HepG2 (cell line): ENCODE measurements around the gene ADGRD1. TPM values are rescaled to one million over a fixed set of nuclear protein-coding genes. Genes with fewer than 3 reads are reported as not detected.

Experiments
- ATAC-seq: fragments of 200-7000 bp; cut with Tn5 transposase; 3 replicates; pipeline ENCODE4 v1.9.1; 2020; ENCODE audit warnings: mild to moderate bottlenecking, moderate library complexity
- BruUV-seq: library from RNA; stranded (reverse); fragments of 400-500 nt; replicated peaks from 2 replicates; lab custom pipeline; 2021; lab: Mats Ljungman, UMichigan
- CTCF ChIA-PET: fragments of 300-600 bp; formaldehyde crosslinking; extraction: SDS; loops from one replicate; lab custom pipeline; 2021; ENCODE audit warnings: low total read pairs, inconsistent platforms, low intra/inter-chr PET ratio; lab: Yijun Ruan, JAX
- POLR2A ChIA-PET: fragments of 350-600 bp; sonication (Branson Sonifier 250); formaldehyde crosslinking; loops from one replicate; lab custom pipeline; 2020; ENCODE audit warnings: antibody characterized with exemption, inconsistent platforms; lab: Yijun Ruan, JAX
- DNase-seq: peaks from one replicate; pipeline ENCODE4 v3.0.0-alpha.2; 2015; ENCODE audit warnings: low spot score
- FAIRE-seq: peaks from 3 replicates; lab custom pipeline; 2011; peaks lifted over from hg19 to GRCh38; lab: Jason Lieb, UNC
- H2AFZ ChIP-seq: one replicate; pipeline ENCODE4 v1.6.1; 2011; ENCODE audit warnings: low read length, inconsistent platforms
- H3K27ac ChIP-seq: fragments of 300-600 bp; 3 replicates; pipeline ENCODE4 v1.8.0; 2011; ENCODE audit warnings: mixed run types, mild to moderate bottlenecking, mixed read lengths, low read length, inconsistent platforms; ENCODE audit not compliant: insufficient read depth; ENCODE audit errors: extremely low read length
- H3K27me3 ChIP-seq, 2 experiments: fragments of 200-600 bp in 1 of 2; 2 replicates in 1 of 2; 3 replicates in 1 of 2; pipeline versions ENCODE4 v1.6.0 to v1.8.0; 2011; ENCODE audit warnings: low read length in 2 of 2, mild to moderate bottlenecking in 2 of 2, moderate library complexity in 2 of 2, inconsistent platforms in 1 of 2; ENCODE audit not compliant: insufficient read depth in 2 of 2, control insufficient read depth in 1 of 2
- H3K36me3 ChIP-seq, 2 experiments: fragments of 200-600 bp in 1 of 2; replicated peaks in 1 of 2; 2 replicates in 1 of 2; 3 replicates in 1 of 2; pipeline versions ENCODE4 v1.5.1 to v1.8.0; 2011; ENCODE audit warnings: low read length in 2 of 2, inconsistent platforms in 1 of 2; ENCODE audit not compliant: insufficient read depth in 2 of 2, control insufficient read depth in 1 of 2
- H3K4me1 ChIP-seq: 2 replicates; pipeline ENCODE4 v1.5.1; 2012; ENCODE audit warnings: low read length, inconsistent platforms; ENCODE audit not compliant: insufficient read depth
- H3K4me2 ChIP-seq: 2 replicates; pipeline ENCODE4 v1.6.0; 2011; ENCODE audit warnings: low read depth, low read length, inconsistent platforms
- H3K4me3 ChIP-seq, 3 experiments: fragments of 200-600 bp in 1 of 3; sonication (generic), shearing (Covaris generic) in 1 of 3; replicated peaks in 1 of 3; 2 replicates each; pipeline ENCODE4 v1.5.1; 2011 to 2016; ENCODE audit warnings: low read length in 3 of 3, inconsistent platforms in 2 of 3, low read depth in 2 of 3, mild to moderate bottlenecking in 2 of 3, control low read depth in 1 of 3, mixed read lengths in 1 of 3; ENCODE audit not compliant: insufficient read depth in 1 of 3
- H3K79me2 ChIP-seq: one replicate; pipeline ENCODE4 v1.6.1; 2011; ENCODE audit warnings: low read length, inconsistent platforms; ENCODE audit not compliant: insufficient read depth
- H3K9ac ChIP-seq: 2 replicates; pipeline ENCODE4 v1.6.0; 2011; ENCODE audit warnings: mild to moderate bottlenecking, low read depth, low read length, inconsistent platforms; ENCODE audit not compliant: insufficient read depth
- H3K9me3 ChIP-seq: 2 replicates; pipeline ENCODE4 v1.5.1; 2012; ENCODE audit warnings: mild to moderate bottlenecking, low read length
- H4K20me1 ChIP-seq: 2 replicates; pipeline ENCODE4 v1.6.0; 2011; ENCODE audit warnings: inconsistent platforms, mild to moderate bottlenecking, low read length, moderate library complexity; ENCODE audit not compliant: insufficient read depth
- AFF4 ChIP-seq: sonication (generic); formaldehyde crosslinking; IDR thresholded peaks from 2 replicates; pipeline ENCODE4 v1.4.0; 2020; ENCODE audit warnings: missing genetic modification reagents
- FUBP1 ChIP-seq: sonication (generic); formaldehyde crosslinking; IDR thresholded peaks from 2 replicates; pipeline ENCODE4 v1.5.1; 2020; ENCODE audit warnings: missing genetic modification reagents, mild to moderate bottlenecking, borderline replicate concordance
- GTF3A ChIP-seq: sonication (generic); formaldehyde crosslinking; conservative IDR thresholded peaks from 2 replicates; pipeline ENCODE4 v1.4.0; 2020; ENCODE audit warnings: mild to moderate bottlenecking, missing genetic modification reagents
- JUND ChIP-seq: sonication (generic); formaldehyde crosslinking; IDR thresholded peaks from 2 replicates; pipeline ENCODE4 v1.8.0; 2022; ENCODE audit warnings: mild to moderate bottlenecking, missing genetic modification reagents
- NFIC ChIP-seq: IDR thresholded peaks from 2 replicates; pipeline ENCODE4 v1.6.1; 2012; ENCODE audit warnings: mild to moderate bottlenecking, low read length, inconsistent platforms
- SOX6 ChIP-seq, 2 experiments: fragments of 450-650 bp in 1 of 2; sonication (generic) in 1 of 2; formaldehyde crosslinking in 1 of 2; IDR thresholded peaks; 2 replicates each; pipeline versions ENCODE4 v1.4.0 to v1.6.1; 2017 to 2020; ENCODE audit warnings: antibody characterized with exemption in 1 of 2, mild to moderate bottlenecking in 1 of 2, missing genetic modification reagents in 1 of 2
- SRSF9 ChIP-seq: fragments of 200-400 bp; formaldehyde crosslinking; IDR thresholded peaks from 2 replicates; pipeline ENCODE4 v1.6.1; 2018; ENCODE audit warnings: borderline replicate concordance, mild to moderate bottlenecking, low read depth, low read length; ENCODE audit not compliant: insufficient read depth, poor library complexity, severe bottlenecking
- YEATS2 ChIP-seq: sonication (generic); formaldehyde crosslinking; IDR thresholded peaks from 2 replicates; pipeline ENCODE4 v1.4.0; 2020; ENCODE audit warnings: missing genetic modification reagents, borderline replicate concordance
- ZFP90 ChIP-seq: sonication (generic); formaldehyde crosslinking; IDR thresholded peaks from 2 replicates; pipeline ENCODE4 v1.8.0; 2022; ENCODE audit warnings: missing genetic modification reagents, mild to moderate bottlenecking, inconsistent platforms, borderline replicate concordance
- ZNF780A ChIP-seq: sonication (generic); formaldehyde crosslinking; IDR thresholded peaks from 2 replicates; pipeline ENCODE4 v1.8.0; 2022; ENCODE audit warnings: mild to moderate bottlenecking, missing genetic modification reagents, moderate library complexity
- ZNF784 ChIP-seq: sonication (generic); formaldehyde crosslinking; IDR thresholded peaks from 2 replicates; pipeline ENCODE4 v1.5.1; 2020; ENCODE audit warnings: missing genetic modification reagents, mild to moderate bottlenecking, borderline replicate concordance
- WGBS: methylation state at CpG from one replicate; pipeline ENCODE4 v1.1.6; 2017; ENCODE audit warnings: low lambda C conversion rate; 5-methylcytosine and 5-hydroxymethylcytosine counted together
- in situ Hi-C: cut with HindIII; loops from 2 replicates; pipeline ENCODE4 v1.10.0; 2017; ENCODE audit warnings: low pct_unique_long_range_greater_than_20kb; ENCODE audit not compliant: extremely low pct_ligation_motif_present
- intact Hi-C: fragments of 100-400 bp; cut with micrococcal nuclease; formaldehyde crosslinking; loops from one replicate; pipeline ENCODE4 v1.10.0; 2022; ENCODE audit not compliant: unreplicated experiment
- polyA plus RNA-seq, 8 experiments: library from polyadenylated mRNA; depleted of rRNA in 3 of 8; stranded (reverse) in 7 of 8; unstranded in 1 of 8; fragments of >200 nt; fragmentation: Illumina TruSeq in 4 of 8; extraction: Trizol in 4 of 8; gene quantifications; 2 replicates each; pipeline versions ENCODE4 v1.2.1 to v1.2.3, GENCODE V29; 2011 to 2016; ENCODE audit warnings: low read depth in 4 of 8, missing spikeins in 1 of 8, mixed read lengths in 1 of 8; ENCODE audit not compliant: insufficient read depth in 1 of 8
- total RNA-seq, 5 experiments: library from RNA; depleted of rRNA; stranded (reverse); fragments of >200 nt; fragmentation: Illumina TruSeq; extraction: Trizol; gene quantifications; 2 replicates each; pipeline ENCODE4 v1.2.3, GENCODE V29; 2016; ENCODE audit warnings: low read depth in 1 of 5
- TF ChIP-seq, protein P1 (sequence below): IDR thresholded peaks from 2 replicates; pipeline ENCODE4 v1.6.1; 2018; ENCODE audit warnings: missing genetic modification reagents, mild to moderate bottlenecking, missing compliant biosample characterization
- TF ChIP-seq, protein P2 (sequence below): sonication (generic); formaldehyde crosslinking; IDR thresholded peaks from 2 replicates; pipeline ENCODE4 v1.8.1; 2022; ENCODE audit warnings: mild to moderate bottlenecking, missing genetic modification reagents
- TF ChIP-seq, protein P3 (sequence below): IDR thresholded peaks from 2 replicates; pipeline ENCODE4 v1.6.1; 2016; ENCODE audit warnings: missing compliant biosample characterization, missing genetic modification reagents, borderline replicate concordance

ADGRD1 gene
- total and polyA plus RNA-seq, 2 of the 13 experiments (the other 11 are each of a cell fraction or from before 2014, with no cell fraction given): 0.46 to 12.4 TPM

DNA sequence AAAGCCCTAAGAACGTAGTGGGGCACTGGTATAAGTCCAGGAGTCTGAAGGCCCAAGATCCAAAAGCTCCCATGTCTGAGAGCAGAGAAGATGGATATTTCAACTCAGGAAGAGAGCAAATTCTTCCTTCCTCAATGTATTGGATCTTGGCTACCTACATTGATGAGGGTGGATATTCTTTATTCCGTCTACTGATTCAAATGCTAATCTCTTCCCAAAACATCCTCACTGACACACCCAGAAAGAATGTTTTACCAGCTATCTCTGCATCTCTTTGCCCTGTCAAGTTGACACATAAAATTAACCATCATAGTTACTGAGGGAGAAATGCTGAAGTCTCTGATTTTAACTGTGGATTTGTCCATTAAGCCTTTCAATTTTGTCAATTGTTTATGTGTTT lies 16.6 kb upstream of the ADGRD1 start:
- no peaks in the 10 kb centered on the region for H3K79me2 ChIP-seq
- CTCF ChIA-PET: no interaction called here
- H2AFZ ChIP-seq: no peak overlapping the region
- POLR2A ChIA-PET: no interaction called here
- H3K9ac ChIP-seq: no peak overlapping the region
- no TSS peak for BruUV-seq
- H4K20me1 ChIP-seq: no peaks in the 10 kb centered on the region
- H3K4me1 ChIP-seq: peaks cover 13% of the 10 kb centered on the region
- no peaks in the 10 kb centered on the region for H3K9me3 ChIP-seq
- in situ Hi-C loops: no loop called here
- no peak overlapping the region for H3K4me3 ChIP-seq
- H3K27me3 ChIP-seq: peaks cover 2 to 14% of the 10 kb centered on the region in 2 experiments; a peak in 3 of 5 replicates
- H3K36me3 ChIP-seq: no peaks in the 10 kb centered on the region
- no peak overlapping the region for H3K4me2 ChIP-seq
- 28% methylated on average over 2 of the region's 2 CpGs for WGBS
- no peak for FAIRE-seq
- intact Hi-C loops: no loop called here
- DNase-seq: no peak
- no peak for ATAC-seq
- H3K27ac ChIP-seq: no peak overlapping the region
- TF ChIP-seq, protein P1, sequence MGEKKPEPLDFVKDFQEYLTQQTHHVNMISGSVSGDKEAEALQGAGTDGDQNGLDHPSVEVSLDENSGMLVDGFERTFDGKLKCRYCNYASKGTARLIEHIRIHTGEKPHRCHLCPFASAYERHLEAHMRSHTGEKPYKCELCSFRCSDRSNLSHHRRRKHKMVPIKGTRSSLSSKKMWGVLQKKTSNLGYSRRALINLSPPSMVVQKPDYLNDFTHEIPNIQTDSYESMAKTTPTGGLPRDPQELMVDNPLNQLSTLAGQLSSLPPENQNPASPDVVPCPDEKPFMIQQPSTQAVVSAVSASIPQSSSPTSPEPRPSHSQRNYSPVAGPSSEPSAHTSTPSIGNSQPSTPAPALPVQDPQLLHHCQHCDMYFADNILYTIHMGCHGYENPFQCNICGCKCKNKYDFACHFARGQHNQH (CRISPR knock-in tag): no peak
- TF ChIP-seq YEATS2 (CRISPR knock-in tag): no peak
- TF ChIP-seq AFF4 (CRISPR knock-in tag): no peak
- no peak for TF ChIP-seq NFIC
- TF ChIP-seq JUND (CRISPR knock-in tag): no peak
- TF ChIP-seq SOX6 (IDR thresholded peaks at IDR 0.05): no peak
- TF ChIP-seq SOX6 (CRISPR knock-in tag; IDR thresholded peaks at IDR 0.05): no peak
- no peak for TF ChIP-seq FUBP1 (CRISPR knock-in tag)
- TF ChIP-seq, protein P2, sequence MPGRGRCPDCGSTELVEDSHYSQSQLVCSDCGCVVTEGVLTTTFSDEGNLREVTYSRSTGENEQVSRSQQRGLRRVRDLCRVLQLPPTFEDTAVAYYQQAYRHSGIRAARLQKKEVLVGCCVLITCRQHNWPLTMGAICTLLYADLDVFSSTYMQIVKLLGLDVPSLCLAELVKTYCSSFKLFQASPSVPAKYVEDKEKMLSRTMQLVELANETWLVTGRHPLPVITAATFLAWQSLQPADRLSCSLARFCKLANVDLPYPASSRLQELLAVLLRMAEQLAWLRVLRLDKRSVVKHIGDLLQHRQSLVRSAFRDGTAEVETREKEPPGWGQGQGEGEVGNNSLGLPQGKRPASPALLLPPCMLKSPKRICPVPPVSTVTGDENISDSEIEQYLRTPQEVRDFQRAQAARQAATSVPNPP: no peak
- no peak for TF ChIP-seq ZNF780A
- TF ChIP-seq GTF3A (CRISPR knock-in tag): no peak
- TF ChIP-seq, protein P3, sequence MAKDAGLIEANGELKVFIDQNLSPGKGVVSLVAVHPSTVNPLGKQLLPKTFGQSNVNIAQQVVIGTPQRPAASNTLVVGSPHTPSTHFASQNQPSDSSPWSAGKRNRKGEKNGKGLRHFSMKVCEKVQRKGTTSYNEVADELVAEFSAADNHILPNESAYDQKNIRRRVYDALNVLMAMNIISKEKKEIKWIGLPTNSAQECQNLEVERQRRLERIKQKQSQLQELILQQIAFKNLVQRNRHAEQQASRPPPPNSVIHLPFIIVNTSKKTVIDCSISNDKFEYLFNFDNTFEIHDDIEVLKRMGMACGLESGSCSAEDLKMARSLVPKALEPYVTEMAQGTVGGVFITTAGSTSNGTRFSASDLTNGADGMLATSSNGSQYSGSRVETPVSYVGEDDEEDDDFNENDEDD (CRISPR knock-in tag): no peak
- no peak for TF ChIP-seq ZNF784 (CRISPR knock-in tag)
- no peak for TF ChIP-seq ZFP90 (CRISPR knock-in tag)
- no peak for TF ChIP-seq SRSF9
